ENCODE results near the gene RAMAC.

DNA sequence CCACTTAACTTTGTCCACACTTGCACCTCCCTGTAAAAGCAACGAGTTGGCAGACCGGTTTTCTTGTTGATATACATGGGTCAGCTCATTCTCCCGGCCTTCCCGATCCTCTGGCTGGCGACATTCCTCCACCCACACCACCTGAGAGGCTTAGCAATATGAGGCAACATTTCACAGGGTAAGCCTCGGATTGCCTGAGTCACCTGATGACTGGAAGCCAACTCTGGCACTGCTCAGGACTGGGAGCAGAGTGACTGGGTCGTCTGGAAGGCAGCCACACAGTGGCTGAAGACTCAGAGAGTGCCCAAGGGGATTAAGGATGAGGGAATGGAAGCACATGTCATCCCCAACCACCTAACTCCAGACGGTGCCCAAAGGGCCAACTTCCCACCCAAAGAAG lies 43.3 kb upstream of the RAMAC start:
- TF ChIP-seq, protein P1, sequence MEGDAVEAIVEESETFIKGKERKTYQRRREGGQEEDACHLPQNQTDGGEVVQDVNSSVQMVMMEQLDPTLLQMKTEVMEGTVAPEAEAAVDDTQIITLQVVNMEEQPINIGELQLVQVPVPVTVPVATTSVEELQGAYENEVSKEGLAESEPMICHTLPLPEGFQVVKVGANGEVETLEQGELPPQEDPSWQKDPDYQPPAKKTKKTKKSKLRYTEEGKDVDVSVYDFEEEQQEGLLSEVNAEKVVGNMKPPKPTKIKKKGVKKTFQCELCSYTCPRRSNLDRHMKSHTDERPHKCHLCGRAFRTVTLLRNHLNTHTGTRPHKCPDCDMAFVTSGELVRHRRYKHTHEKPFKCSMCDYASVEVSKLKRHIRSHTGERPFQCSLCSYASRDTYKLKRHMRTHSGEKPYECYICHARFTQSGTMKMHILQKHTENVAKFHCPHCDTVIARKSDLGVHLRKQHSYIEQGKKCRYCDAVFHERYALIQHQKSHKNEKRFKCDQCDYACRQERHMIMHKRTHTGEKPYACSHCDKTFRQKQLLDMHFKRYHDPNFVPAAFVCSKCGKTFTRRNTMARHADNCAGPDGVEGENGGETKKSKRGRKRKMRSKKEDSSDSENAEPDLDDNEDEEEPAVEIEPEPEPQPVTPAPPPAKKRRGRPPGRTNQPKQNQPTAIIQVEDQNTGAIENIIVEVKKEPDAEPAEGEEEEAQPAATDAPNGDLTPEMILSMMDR (conservative IDR thresholded peaks at IDR 0.05): no peak
- TF ChIP-seq ZFX (IDR thresholded peaks at IDR 0.05): no peak

Measured in C4-2B (cell line).